ENCODE results near the gene NUTF2. TPM values are rescaled to one million over a fixed set of nuclear protein-coding genes. Genes with fewer than 3 reads are reported as not detected.

NUTF2 gene
- polyA plus RNA-seq, 1 experiment, result 230 TPM

GRCh38 chr16:67880584-67880983, 33.9 kb downstream of the NUTF2 start:
- H3K27me3 ChIP-seq (ENCODE audit: control insufficient read depth, insufficient read depth, low read length), result no peaks in the 10 kb centered on the region
- DNase-seq (ENCODE audit: low read depth), result no peak
- no peak for TF ChIP-seq CTCF (IDR thresholded peaks at IDR 0.05; ENCODE audit: insufficient read depth, low read depth, low read length)
- CTCF ChIA-PET, result interaction anchor here (1.1 kb wide), 1 partner anchor 64 kb away, joined by 3 read pairs; no protein-coding TSS in a partner anchor
- peaks cover 77% of the 10 kb centered on the region for H3K36me3 ChIP-seq (ENCODE audit: control insufficient read depth, insufficient read depth, low read length)
- POLR2A ChIA-PET, result no interaction called here
- no peak overlapping the region for H3K4me3 ChIP-seq (ENCODE audit: low read depth, low read length)

- ChIA-PET POLR2A (no interaction called here), CTCF (interaction anchor here (0.8 to 8.4 kb wide), 12 partner anchors 8 to 199 kb away, joined by 3 to 155 read pairs (median 8); partner anchors contain the start of genes CTRL, EDC4, PSKH1 and PSMB10)
- Histone ChIP-seq H3K27me3 (ENCODE audit: control insufficient read depth, insufficient read depth, low read length) (no peaks in the 10 kb centered on the region), H3K36me3 (ENCODE audit: control insufficient read depth, insufficient read depth, low read length) (peaks cover 72% of the 10 kb centered on the region), H3K4me3 (ENCODE audit: low read depth, low read length) (no peak overlapping the region)
- no peak for DNase-seq (ENCODE audit: low read depth)
- no peak for TF ChIP-seq CTCF (IDR thresholded peaks at IDR 0.05; ENCODE audit: insufficient read depth, low read depth, low read length)
These were observed 35.0 kb downstream of the NUTF2 start for GRCh38 chr16:67881621-67882161.

GRCh38 chr16:67882374-67883145, 35.8 kb downstream of the NUTF2 start:
- ChIA-PET CTCF (interaction anchor here (0.6 to 8.4 kb wide), 23 partner anchors 8 to 387 kb away, joined by 3 to 155 read pairs (median 4); partner anchors contain the start of genes CTRL, DDX28, DUS2 and EDC4), POLR2A (no interaction called here)
- Histone ChIP-seq H3K27me3 (ENCODE audit: control insufficient read depth, insufficient read depth, low read length) (no peaks in the 10 kb centered on the region), H3K4me3 (ENCODE audit: low read depth, low read length) (no peak overlapping the region), H3K36me3 (ENCODE audit: control insufficient read depth, insufficient read depth, low read length) (peaks cover 66% of the 10 kb centered on the region)
- no peak for TF ChIP-seq CTCF (IDR thresholded peaks at IDR 0.05; ENCODE audit: insufficient read depth, low read depth, low read length)
- no peak for DNase-seq (ENCODE audit: low read depth)

- H3K4me3 ChIP-seq (ENCODE audit: low read depth, low read length), result no peak overlapping the region
- ChIA-PET CTCF (interaction anchor here (0.6 to 8.4 kb wide), 39 partner anchors 9 to 388 kb away, joined by 3 to 155 read pairs (median 5); partner anchors contain the start of genes CTRL, DDX28, DUS2 and EDC4), POLR2A (interaction anchor here (0.6 kb wide), 1 partner anchor 31 kb away, joined by 3 read pairs; no protein-coding TSS in a partner anchor)
- TF ChIP-seq CTCF (IDR thresholded peaks at IDR 0.05; ENCODE audit: insufficient read depth, low read depth, low read length), result no peak
- no peak for DNase-seq (ENCODE audit: low read depth)
- peaks cover 58% of the 10 kb centered on the region for H3K36me3 ChIP-seq (ENCODE audit: control insufficient read depth, insufficient read depth, low read length)
- no peaks in the 10 kb centered on the region for H3K27me3 ChIP-seq (ENCODE audit: control insufficient read depth, insufficient read depth, low read length)
These were observed 36.6 kb downstream of the NUTF2 start for GRCh38 chr16:67883146-67883871.
